NT2/D1 (cell line): Measurements from ENCODE around the gene CENPQ.
"Not testable (repeated sequence)": the region's sequence is repeated elsewhere in the genome, so short reads cannot be mapped to it uniquely, and the experiment has no call there.

Experiments used
- DNase-seq: peaks from one replicate; pipeline ENCODE4 v3.0.0-alpha.2; 2011; ENCODE audit warnings: low read depth, low spot score
- H3K27me3 ChIP-seq: 2 replicates; pipeline ENCODE4 v1.6.0; 2011; ENCODE audit warnings: mild to moderate bottlenecking; ENCODE audit not compliant: insufficient read length, insufficient read depth
- H3K36me3 ChIP-seq: 2 replicates; pipeline ENCODE4 v1.6.1; 2011; ENCODE audit warnings: mild to moderate bottlenecking, low read length, mixed read lengths; ENCODE audit not compliant: insufficient read depth, insufficient read length
- H3K4me1 ChIP-seq: 2 replicates; pipeline ENCODE4 v1.5.1; 2011; ENCODE audit not compliant: insufficient read depth, insufficient read length
- H3K4me3 ChIP-seq: 2 replicates; pipeline ENCODE4 v1.5.1; 2011; ENCODE audit warnings: low read depth; ENCODE audit not compliant: insufficient read length
- H3K9ac ChIP-seq: 2 replicates; pipeline ENCODE4 v1.6.0; 2011; ENCODE audit warnings: low read depth; ENCODE audit not compliant: insufficient read length
- H3K9me3 ChIP-seq: 2 replicates; pipeline ENCODE4 v1.5.1; 2011; ENCODE audit warnings: mild to moderate bottlenecking, low read length; ENCODE audit not compliant: insufficient read depth
- SUZ12 ChIP-seq: IDR thresholded peaks from 2 replicates; pipeline ENCODE4 v1.6.1; 2011; ENCODE audit not compliant: insufficient read length, insufficient read depth; ENCODE audit errors: extremely low read depth
- YY1 ChIP-seq: IDR thresholded peaks from 2 replicates; pipeline ENCODE4 v1.6.1; 2011; ENCODE audit not compliant: insufficient read length, insufficient read depth
- ZNF274 ChIP-seq: IDR thresholded peaks from 2 replicates; pipeline ENCODE4 v1.6.1; 2011; ENCODE audit warnings: mild to moderate bottlenecking, low read depth, low read length

CENPQ gene

DNA sequence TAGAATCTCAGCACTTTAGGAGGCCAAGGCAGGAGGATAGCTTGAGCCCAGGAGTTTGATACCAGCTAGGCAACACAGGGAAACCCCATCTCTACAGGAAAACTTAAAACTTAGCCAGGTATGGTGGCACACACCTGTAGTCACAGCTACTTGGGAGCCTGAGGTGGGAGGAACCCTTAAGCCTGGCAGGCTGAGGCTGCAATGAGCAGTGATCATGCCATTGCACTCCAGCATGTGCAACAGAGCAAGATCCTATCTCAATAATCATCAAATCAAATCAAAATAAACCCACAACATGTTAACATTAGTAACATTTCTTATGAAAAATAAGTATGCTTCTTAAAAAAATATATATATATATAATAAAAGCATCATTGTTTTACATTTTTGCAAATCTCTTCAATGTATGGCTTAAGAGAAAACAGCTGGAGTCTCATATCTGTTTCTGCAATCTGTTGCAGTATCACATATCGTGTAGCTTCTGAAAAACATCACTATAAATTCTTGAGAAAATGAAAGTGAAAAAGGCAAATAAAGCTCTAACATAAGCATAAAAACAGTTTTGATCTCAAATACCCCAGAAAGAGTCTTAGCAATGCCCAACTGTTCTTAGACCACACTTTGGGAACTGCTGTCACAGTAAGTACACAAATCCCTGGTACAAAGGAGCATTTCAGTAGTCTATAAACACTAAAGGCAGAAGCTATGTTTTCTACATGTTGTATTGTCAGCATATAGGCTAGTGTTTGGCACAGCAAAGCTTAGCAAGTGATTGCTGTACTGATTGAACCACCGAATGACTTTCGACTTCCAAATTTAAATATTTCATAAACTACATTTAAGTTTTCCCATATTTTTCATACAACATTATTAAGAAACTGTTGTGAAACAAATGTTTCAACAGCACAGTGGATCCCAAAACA is 8.1 kb upstream of the CENPQ start:
- Histone ChIP-seq H3K9me3 (no peaks in the 10 kb centered on the region), H3K9ac (no peak overlapping the region), H3K4me3 (no peak overlapping the region), H3K4me1 (no peaks in the 10 kb centered on the region), H3K27me3 (no peaks in the 10 kb centered on the region), H3K36me3 (no peaks in the 10 kb centered on the region)
- DNase-seq, result no peak
- TF ChIP-seq ZNF274 (no peak), YY1 (no peak), SUZ12 (no peak)

DNA sequence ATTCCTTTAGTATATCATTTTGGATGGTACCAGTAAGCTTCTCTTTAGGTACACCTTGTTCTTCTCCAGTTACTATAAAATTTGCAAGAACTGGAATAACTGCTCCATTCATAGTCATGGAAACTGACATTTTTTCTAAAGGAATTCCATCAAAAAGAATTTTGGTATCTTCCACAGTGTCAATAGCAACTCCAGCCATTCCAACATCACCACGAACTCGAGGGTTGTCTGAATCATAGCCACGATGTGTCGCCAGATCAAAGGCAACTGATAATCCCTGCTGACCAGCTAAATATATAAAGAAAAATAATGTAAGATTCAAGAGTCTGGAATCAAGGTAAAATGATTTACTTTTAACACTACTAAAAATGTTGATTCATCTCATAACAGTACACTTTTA is 5.4 kb upstream of the CENPQ start:
- H3K36me3 ChIP-seq, result no peaks in the 10 kb centered on the region
- H3K9ac ChIP-seq, result no peak overlapping the region
- no peaks in the 10 kb centered on the region for H3K4me1 ChIP-seq
- H3K27me3 ChIP-seq, result no peaks in the 10 kb centered on the region
- no peak overlapping the region for H3K4me3 ChIP-seq
- no peaks in the 10 kb centered on the region for H3K9me3 ChIP-seq
- no peak for DNase-seq
- TF ChIP-seq YY1 (no peak), ZNF274 (no peak), SUZ12 (no peak)

DNA sequence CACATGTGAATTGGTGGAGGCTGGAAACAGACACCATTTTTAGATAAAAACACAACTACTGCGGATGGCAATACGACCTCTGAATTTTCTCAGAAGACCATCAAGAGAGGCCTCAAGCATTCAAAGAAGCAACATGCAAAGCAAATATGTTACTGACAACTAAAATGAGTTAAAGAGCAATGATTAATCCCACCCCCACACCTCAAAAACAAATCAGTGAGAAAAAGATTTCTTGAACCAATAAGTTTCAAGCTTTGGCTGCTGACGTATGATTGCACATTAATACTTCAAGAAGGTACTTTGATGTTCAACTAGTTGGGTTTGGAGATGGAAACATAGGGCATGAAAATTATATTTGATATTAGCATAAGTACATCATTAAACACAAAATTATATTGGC is 1.1 kb upstream of the CENPQ start:
- Histone ChIP-seq H3K36me3 (peaks cover 6% of the 10 kb centered on the region), H3K27me3 (no peaks in the 10 kb centered on the region), H3K9ac (peak overlapping the region; percentile 83), H3K4me1 (no peaks in the 10 kb centered on the region), H3K4me3 (peak overlapping the region; percentile 91), H3K9me3 (no peaks in the 10 kb centered on the region)
- no peak for DNase-seq
- TF ChIP-seq ZNF274 (no peak), SUZ12 (no peak), YY1 (no peak)

DNA sequence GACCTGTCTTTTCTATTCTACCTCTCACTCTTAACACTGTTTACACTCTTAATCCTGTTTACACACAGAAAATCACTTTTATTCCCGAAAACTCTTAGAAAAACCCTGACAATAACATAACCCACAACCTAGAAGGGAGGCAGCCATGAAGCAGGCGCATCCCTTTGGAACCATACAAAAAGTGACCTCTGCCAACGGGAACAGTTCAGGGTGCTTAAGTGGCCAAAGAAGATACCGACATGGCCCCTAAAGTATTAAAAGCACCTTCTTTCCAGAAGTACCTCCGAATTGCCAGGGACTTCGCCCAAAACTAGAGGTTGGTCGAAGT is 607 bp upstream of the CENPQ start:
- Histone ChIP-seq H3K9ac (peak overlapping the region; percentile 83), H3K36me3 (peaks cover 6% of the 10 kb centered on the region), H3K27me3 (no peaks in the 10 kb centered on the region), H3K4me1 (no peaks in the 10 kb centered on the region), H3K4me3 (peak overlapping the region; percentile 91), H3K9me3 (no peaks in the 10 kb centered on the region)
- TF ChIP-seq SUZ12 (no peak), ZNF274 (no peak), YY1 (no peak)
- DNase-seq, result no peak

DNA sequence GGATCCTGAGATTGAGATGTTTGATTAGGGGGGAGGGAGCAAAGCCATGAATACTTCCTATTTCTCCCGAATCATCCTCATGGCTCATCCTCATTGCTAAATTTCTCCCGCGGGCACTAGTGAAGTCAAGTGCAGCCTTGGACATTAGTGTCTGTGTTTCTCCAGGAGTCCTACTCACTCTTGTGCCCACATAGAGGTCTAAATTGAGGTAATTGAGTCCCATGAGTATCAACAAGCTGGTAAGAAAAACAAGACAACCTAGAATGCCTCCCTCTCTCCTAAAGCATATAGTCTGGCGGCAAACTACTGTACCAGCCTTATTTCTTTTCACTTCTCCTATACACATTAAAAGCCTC is 420 bp downstream of the CENPQ start:
- H3K9me3 ChIP-seq, result no peaks in the 10 kb centered on the region
- DNase-seq, result no peak
- no peaks in the 10 kb centered on the region for H3K27me3 ChIP-seq
- H3K36me3 ChIP-seq, result peaks cover 6% of the 10 kb centered on the region
- peak overlapping the region; percentile 91 for H3K4me3 ChIP-seq
- H3K4me1 ChIP-seq, result no peaks in the 10 kb centered on the region
- H3K9ac ChIP-seq, result peak overlapping the region; percentile 90
- TF ChIP-seq SUZ12 (no peak), ZNF274 (no peak), YY1 (no peak)

DNA sequence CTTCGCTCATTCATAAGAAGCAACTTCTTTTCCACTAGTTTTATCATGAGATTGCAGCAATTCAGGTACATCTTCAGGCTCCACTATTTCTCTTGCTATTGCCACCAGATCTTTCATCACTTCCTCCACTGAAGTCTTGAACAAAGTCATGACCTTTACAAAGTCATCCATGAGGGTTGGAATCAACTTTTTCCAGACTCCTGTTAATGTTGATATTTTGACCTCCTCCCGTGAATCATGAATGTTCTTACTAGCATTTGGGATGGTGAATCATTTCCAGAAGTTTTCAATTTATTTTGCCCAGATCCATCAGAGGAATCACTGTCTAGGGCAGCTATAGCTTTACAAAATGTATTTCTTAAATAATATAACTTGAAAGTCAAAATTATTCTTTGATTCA is 1.5 kb downstream of the CENPQ start:
- Histone ChIP-seq H3K4me1 (no peaks in the 10 kb centered on the region), H3K27me3 (no peaks in the 10 kb centered on the region), H3K36me3 (peaks cover 6% of the 10 kb centered on the region), H3K9me3 (no peaks in the 10 kb centered on the region), H3K4me3 (no peak overlapping the region), H3K9ac (no peak overlapping the region)
- DNase-seq, result no peak
- TF ChIP-seq SUZ12 (no peak), YY1 (no peak), ZNF274 (no peak)

DNA sequence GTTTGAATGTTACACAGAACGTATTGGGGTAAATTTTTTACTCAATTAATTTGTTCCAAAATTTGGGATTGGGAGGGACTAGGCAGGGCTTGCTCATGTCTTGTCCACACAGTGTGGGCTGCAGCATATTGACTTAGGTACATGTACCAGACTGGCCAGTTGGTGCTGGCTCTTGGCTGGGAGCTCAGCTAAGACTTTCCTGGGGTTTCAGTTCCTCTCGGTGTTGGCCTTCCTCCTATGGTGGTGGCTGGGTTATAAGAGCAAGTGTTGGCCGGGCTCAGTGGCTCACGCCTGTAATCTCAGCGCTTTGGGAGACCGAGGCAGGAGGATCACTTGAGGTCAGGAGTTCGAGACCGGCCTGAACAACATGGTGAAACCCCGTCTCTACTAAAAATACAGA is 4.9 kb downstream of the CENPQ start:
- H3K36me3 ChIP-seq, result peaks cover 20% of the 10 kb centered on the region
- no peak overlapping the region for H3K4me3 ChIP-seq
- no peak overlapping the region for H3K9ac ChIP-seq
- H3K27me3 ChIP-seq, result no peaks in the 10 kb centered on the region
- H3K4me1 ChIP-seq, result no peaks in the 10 kb centered on the region
- no peaks in the 10 kb centered on the region for H3K9me3 ChIP-seq
- DNase-seq, result no peak
- TF ChIP-seq YY1 (no peak), SUZ12 (no peak), ZNF274 (no peak)

DNA sequence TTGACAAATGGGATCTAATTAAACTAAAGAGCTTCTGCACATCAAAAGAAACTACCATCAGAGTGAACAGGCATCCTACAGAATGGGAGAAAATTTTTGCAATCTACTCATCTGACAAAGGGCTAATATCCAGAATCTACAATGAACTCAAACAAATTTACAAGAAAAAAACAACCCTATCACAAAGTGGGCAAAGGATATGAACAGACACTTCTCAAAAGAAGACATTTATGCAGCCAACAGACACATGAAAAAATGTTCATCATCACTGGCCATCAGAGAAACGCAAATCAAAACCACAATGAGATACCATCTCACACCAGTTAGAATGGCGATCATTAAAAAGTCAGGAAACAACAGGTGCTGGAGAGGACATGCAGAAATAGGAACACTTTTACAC is 13.4 kb downstream of the CENPQ start:
- not testable (repeated sequence) for H3K9ac ChIP-seq, DNase-seq, H3K27me3 ChIP-seq, H3K4me1 ChIP-seq, H3K4me3 ChIP-seq
- Histone ChIP-seq H3K36me3 (peaks cover 23% of the 10 kb centered on the region), H3K9me3 (peaks cover 24% of the 10 kb centered on the region; the same call in 1 of the 2 replicates)
